ENCODE results near the gene PAK6.

The PAK6 gene

GRCh38 chr15:40301467-40302179 is 62.8 kb downstream of the PAK6 start:
- CTCF ChIA-PET, result interaction anchor here (0.9 to 23.2 kb wide), 5 partner anchors 8 to 36 kb away, joined by 3 to 405 read pairs (median 3); no protein-coding TSS in a partner anchor
- no peak for DNase-seq (ENCODE audit: extremely low spot score)
- no peak for TF ChIP-seq CTCF (IDR thresholded peaks at IDR 0.05; ENCODE audit: control extremely low read depth, extremely low read depth, low read depth, missing control alignments)
- POLR2A ChIA-PET, result no interaction called here

GRCh38 chr15:40302288-40302886 is 63.5 kb downstream of the PAK6 start:
- TF ChIP-seq CTCF (IDR thresholded peaks at IDR 0.05; ENCODE audit: control extremely low read depth, extremely low read depth, low read depth, missing control alignments), result no peak
- ChIA-PET POLR2A (no interaction called here), CTCF (interaction anchor here (1.0 to 23.2 kb wide), 6 partner anchors 11 to 36 kb away, joined by 3 to 405 read pairs (median 14); no protein-coding TSS in a partner anchor)
- DNase-seq (ENCODE audit: extremely low spot score), result no peak

- no peak for DNase-seq (ENCODE audit: extremely low spot score)
- no peak for TF ChIP-seq CTCF (IDR thresholded peaks at IDR 0.05; ENCODE audit: control extremely low read depth, extremely low read depth, low read depth, missing control alignments)
- ChIA-PET CTCF (interaction anchor here (1.1 to 23.2 kb wide), 5 partner anchors 13 to 85 kb away, joined by 3 to 405 read pairs (median 19); no protein-coding TSS in a partner anchor), POLR2A (no interaction called here)
Measured at GRCh38 chr15:40302981-40303380, 64.1 kb downstream of the PAK6 start.

- POLR2A ChIA-PET, result no interaction called here
- DNase-seq (ENCODE audit: extremely low spot score), result no peak
- CTCF ChIA-PET, result interaction anchor here (1.1 to 23.2 kb wide), 5 partner anchors 13 to 86 kb away, joined by 3 to 405 read pairs (median 19); no protein-coding TSS in a partner anchor
- no peak for TF ChIP-seq CTCF (IDR thresholded peaks at IDR 0.05; ENCODE audit: control extremely low read depth, extremely low read depth, low read depth, missing control alignments)
Measured at GRCh38 chr15:40303576-40303975, 64.7 kb downstream of the PAK6 start.

DNA sequence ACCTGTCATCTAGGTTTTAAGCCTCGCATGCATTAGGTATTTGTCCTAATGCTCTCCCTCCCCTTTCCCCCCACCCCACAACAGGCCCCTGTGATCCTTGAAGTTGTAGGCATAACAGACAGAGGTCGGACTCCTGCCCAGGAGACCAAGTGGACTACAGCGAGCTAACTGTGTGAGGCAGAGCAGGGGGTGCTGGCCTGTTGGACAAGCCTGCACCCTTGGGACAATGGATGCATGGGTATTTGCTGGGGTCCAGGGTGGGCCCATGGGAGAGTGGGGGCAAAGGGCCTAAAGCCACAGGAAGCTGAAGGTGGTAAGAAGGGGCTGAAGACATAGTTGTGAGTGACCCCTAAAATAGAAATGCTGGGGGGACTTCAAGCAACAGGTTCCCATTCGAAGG is 66.4 kb downstream of the PAK6 start:
- ChIA-PET POLR2A (no interaction called here), CTCF (interaction anchor here (0.7 to 23.2 kb wide), 10 partner anchors 8 to 117 kb away, joined by 3 to 405 read pairs (median 4); no protein-coding TSS in a partner anchor)
- no peak for TF ChIP-seq CTCF (IDR thresholded peaks at IDR 0.05; ENCODE audit: control extremely low read depth, extremely low read depth, low read depth, missing control alignments)
- no peak for DNase-seq (ENCODE audit: extremely low spot score)

- CTCF ChIA-PET, result interaction anchor here (0.9 to 23.2 kb wide), 12 partner anchors 11 to 118 kb away, joined by 3 to 405 read pairs (median 8); partner anchors contain the start of genes CCDC9B and INAFM2
- DNase-seq (ENCODE audit: extremely low spot score), result no peak
- POLR2A ChIA-PET, result interaction anchor here (1.1 kb wide), 1 partner anchor 210 kb away, joined by 3 read pairs; no protein-coding TSS in a partner anchor
- TF ChIP-seq CTCF (IDR thresholded peaks at IDR 0.05; ENCODE audit: control extremely low read depth, extremely low read depth, low read depth, missing control alignments), result no peak
Measured at GRCh38 chr15:40306371-40306770, 67.5 kb downstream of the PAK6 start.
